RCC 7860 (cell line): ENCODE results near the gene ADGRB3.
"Not testable (repeated sequence)": the region's sequence is repeated elsewhere in the genome, so short reads cannot be mapped to it uniquely, and the experiment has no call there.

Source experiments
- DNase-seq: peaks from one replicate; pipeline ENCODE4 v3.0.0-alpha.2; 2015; ENCODE audit warnings: low spot score
- FAIRE-seq: peaks from 2 replicates; lab custom pipeline; 2012; peaks lifted over from hg19 to GRCh38; lab: Jason Lieb, UNC

The ADGRB3 gene

DNA sequence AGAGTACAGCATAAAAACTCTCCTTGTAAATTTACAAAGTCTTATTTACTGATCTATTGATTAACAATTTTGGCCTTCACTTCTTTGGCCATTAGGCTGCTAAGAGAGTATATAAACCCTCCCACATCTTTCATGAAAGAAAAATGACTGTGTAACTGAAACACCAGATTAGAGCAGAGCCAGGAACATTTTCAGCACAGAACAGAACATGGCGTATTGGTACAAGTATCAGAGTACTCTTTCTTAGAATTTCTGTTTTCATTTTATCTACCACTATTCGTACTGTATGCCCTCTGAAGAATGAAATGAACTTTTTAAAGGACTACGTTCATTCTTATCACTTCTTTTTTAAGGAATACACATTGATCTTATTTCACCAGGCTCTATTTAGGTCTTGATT is 550.2 kb downstream of the ADGRB3 start:
- DNase-seq (no peak), FAIRE-seq (no peak)

DNA sequence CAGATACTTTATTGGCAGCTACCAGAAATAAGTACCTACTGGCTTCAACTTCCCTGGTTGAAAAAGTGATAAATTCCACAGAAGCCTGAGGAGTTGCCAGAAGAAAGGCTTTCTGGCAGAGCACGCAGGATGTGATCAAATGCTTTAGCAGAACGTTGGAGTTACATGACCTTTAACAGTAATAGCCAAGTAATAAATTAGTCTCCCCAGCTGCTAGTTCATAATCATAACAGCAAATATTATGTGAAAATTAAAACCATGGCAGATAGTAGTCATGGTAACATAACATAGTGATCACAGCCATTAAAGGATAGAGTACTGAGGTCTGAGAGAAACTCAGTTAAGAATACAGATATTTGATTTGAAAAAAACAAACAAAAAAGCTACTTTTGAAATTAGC is 567.7 kb downstream of the ADGRB3 start:
- no peak for FAIRE-seq
- DNase-seq, result no peak

DNA sequence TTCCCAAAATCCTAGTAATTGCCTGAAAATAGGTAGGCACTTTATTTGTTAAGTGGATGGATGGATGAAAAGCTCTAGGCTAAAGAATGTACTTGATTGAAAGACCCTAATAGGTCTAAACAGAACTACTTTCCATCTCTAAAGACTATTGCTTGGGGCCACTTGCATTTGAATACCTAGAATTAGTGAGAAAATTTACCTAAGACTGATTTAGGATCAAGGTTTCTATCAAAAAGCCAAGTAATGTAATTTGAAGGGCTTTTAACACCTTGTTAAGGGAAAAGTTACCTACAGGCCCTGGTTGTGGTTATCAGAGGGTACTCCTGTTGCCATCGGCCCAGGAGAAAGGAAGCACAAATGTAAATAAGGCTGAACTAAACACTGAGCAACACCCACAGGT is 581.0 kb downstream of the ADGRB3 start:
- no peak for DNase-seq
- no peak for FAIRE-seq

DNA sequence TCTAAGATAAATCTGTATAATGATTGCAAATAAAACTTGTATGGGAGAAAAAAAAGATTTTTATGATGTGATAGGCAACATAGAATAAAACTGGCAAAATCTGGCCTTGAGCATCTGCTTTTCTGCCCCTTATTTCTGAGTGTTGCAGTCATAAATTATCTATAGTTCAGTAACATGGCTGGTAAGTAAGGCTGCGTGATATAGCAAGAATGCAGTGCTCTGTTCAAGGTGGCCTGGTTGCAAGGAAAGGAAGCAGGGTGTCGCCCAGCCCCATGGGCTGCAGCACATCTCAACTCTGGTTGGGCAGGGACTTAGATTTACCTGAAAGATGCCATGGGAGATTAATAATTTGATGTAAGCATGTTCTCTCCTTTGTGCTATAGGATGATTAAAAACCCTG is 582.3 kb downstream of the ADGRB3 start:
- FAIRE-seq (no peak), DNase-seq (no peak)

DNA sequence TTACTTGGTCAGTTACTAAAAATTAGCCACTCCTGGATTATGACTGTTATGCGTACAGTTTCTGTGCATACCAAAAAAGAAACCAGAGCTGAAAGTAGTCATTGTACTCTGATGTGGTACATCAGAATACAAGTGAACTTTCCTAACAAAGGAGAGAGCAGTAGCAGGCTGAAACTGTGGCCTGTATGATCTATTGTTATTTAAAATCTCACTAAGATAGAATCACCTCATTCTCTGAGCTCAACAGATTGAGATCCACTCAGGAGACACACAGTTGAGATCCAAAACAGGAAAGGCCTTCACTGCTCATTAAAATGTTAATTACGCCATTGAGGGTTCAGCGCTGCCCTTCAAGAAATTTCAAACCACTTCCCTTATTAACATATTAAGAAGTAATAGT is 585.3 kb downstream of the ADGRB3 start:
- DNase-seq (no peak), FAIRE-seq (no peak)

DNA sequence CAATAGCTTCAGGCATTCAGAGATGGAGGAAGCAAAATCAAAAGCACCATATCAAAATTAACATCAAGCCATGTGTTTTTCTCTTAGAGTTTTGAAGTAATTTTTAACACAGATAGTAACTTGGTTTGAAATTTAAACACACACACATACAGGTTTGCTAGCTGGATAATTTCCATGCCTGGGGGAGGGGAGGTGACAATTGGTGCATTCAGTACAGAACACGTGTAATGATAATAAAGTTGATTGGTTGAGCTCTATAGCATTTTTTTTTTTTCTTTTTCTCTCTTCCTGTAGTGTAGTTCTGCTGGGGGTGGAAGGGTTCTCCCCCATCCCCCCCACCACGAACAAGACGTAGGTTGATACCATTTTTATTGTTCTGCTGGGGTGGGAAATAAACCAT is 596.9 kb downstream of the ADGRB3 start:
- no peak for FAIRE-seq
- no peak for DNase-seq

DNA sequence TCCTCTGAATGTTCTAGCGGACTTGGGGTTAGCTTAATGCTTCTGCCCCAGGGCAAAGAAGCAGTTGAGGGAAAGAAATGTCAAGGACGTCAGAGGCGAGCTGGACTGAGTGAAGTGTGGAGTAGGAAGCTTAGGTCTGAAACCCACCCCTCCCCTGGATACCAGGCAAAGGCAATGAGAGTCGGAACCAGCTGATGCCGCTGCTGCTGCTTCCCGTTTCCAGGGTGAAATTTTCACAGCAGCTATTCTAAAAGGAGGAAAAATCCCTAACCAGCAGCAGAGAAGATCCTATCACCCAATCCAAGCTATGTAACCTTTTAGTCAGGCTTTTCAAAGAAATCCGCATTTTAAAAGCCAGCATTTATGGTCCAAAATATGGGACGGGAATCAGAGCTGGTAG is 597.4 kb downstream of the ADGRB3 start:
- FAIRE-seq (no peak), DNase-seq (no peak)

DNA sequence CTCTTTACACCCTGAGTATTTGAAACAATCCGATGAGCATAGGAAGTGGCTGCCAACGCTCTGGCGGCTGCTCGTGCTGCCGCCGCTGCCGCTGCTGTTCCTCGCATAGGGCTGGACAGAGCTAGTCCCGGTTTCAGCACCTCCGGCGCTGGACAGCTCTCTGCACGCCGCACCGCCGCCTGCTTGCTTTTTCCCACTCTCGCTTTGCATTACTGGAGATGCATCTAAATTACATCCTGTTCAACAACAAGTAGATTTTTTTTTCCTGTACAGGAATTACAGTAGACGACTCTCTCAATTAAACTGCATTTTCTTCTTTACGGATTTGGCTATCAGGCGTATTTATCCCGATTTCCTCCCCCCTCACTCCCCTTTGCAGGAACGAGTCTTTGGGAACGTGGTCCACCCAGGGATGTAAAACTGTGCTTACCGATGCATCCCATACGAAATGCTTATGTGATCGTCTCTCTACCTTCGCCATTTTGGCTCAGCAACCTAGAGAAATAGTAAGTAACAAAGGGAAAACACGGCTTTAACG is 597.9 kb downstream of the ADGRB3 start:
- no peak for FAIRE-seq

DNA sequence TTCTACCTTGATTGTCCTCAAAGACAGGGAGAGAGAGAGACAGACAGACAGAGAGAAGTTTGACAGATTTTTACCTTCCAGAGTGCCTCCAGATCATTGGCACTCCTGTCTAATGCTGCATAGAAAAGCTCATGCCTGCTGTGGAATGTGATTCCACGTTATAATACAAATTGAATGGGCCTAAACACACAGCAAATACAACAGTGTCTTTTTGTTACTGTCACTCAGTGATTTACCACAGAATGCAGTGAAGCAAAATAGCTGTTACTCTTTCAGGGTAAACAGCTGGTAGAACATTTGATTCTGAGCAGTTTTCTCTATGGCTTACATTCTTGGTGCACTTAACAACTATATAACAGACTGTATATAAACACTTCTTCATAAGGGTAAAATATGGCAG is 603.0 kb downstream of the ADGRB3 start:
- FAIRE-seq, result no peak
- no peak for DNase-seq

More for the DNA sequence above, 597.9 kb downstream of the ADGRB3 start:
- DNase-seq, result peak; percentile 25

DNA sequence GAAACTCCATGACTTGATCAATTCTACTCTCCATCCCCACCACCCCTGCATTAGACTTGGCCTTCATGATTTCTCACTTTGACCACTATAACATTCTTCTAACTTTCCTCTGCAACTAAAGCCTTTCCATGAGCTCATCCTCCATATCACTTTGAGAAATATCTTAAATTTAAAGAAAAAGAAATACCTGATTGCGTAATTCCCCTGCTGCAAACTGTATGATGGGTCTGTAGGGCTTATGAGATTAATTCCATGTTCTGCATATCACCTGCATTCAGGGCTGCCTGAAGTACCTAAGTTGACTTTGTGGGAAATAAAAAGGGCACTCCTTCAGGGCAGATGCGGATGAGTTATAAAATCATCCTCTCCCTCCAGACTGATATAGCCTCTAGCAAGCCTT is 611.9 kb downstream of the ADGRB3 start:
- no peak for FAIRE-seq
- no peak for DNase-seq

DNA sequence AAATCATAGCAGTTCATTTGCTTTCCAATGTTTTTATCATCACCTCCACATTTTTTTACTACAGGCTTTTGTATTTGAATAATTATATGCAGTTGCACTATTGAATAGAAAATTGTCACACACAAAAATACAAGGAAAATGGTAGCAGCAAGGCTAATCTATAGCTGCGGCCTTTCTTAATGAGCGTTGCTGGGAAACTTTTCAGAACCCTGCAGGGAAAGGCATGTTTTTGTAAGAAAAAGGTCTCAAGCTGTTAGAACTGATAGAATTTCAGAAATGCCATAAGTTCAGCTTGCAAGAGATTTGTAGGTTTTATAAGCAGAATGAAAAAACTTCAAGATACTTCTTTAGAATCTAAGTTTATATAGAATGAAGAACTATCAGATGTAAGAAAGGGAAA is 625.9 kb downstream of the ADGRB3 start:
- no peak for DNase-seq
- FAIRE-seq, result no peak

DNA sequence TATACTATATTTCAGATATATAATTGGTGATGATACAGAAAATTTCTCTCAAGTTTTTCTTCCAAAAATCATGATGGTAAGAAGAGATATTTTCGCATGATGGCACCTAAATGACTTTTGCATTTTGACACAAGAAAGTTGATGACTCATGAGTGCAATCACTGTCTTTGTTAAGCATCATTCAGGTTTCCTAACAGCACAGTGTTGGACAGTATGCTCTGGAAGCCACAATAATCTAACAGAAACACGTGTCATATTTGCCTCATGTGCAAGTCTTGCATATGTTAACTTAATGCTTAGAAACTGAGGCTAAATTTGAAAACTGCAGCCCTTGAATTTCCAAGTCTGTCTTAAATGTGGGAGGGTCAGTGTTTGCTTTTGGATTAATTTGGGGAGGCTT is 628.2 kb downstream of the ADGRB3 start:
- FAIRE-seq (no peak), DNase-seq (no peak)

DNA sequence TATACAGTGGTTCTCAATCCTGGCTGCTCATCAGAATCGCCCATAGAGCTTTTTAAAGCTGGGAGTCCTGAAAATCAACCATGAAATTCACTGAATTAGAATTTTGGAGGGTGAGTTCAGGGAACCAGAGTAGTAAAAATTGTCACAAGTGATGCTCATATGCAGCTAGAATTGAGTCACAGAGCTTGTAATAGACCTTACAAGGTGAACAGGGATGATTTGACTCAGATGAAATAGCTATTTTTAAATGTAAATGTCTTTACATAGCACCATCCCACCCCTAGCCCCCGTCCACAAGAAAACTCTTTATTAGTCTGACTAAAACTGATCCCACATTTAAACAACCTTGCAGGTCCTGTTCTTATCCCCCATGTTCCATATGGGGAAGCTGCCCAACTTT is 630.0 kb downstream of the ADGRB3 start:
- no peak for FAIRE-seq
- DNase-seq, result no peak

DNA sequence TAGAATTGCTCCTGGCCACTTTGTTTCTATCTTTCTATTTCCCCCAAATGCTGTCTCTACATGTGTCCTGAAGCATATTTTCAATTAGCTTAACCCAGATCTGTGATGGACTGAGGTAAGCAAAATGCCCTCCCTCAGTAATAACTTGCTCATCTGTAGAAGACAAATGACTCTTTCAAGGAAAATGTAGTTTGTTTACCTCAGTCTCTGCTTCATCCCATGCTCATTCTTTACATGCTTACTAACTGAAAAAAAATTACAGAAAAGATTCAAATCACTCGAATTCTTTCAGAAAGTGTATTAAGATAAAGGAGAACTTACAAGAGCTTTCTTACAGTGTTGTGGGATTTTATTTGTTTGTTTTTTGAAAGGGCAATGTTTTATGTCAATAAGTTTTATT is 630.6 kb downstream of the ADGRB3 start:
- DNase-seq, result no peak
- FAIRE-seq, result no peak

DNA sequence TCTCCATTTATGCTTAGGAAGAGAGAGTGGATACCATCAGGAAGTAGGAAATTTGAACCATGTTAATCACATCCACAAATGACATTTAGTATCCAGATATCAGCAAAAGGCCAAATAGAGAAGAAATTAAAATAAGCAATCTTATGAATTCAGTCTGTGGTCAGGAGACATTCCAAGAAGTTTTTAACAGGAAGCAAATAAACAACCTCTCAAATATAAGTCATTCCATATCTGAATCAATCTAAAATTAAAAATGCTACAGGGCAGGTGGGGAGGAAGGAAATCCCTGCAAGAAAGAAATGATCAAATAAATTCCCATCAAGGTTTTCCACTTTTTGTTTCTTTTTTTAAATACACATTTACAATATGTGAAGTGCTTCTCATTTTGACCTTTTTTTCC is 641.1 kb downstream of the ADGRB3 start:
- no peak for FAIRE-seq

DNA sequence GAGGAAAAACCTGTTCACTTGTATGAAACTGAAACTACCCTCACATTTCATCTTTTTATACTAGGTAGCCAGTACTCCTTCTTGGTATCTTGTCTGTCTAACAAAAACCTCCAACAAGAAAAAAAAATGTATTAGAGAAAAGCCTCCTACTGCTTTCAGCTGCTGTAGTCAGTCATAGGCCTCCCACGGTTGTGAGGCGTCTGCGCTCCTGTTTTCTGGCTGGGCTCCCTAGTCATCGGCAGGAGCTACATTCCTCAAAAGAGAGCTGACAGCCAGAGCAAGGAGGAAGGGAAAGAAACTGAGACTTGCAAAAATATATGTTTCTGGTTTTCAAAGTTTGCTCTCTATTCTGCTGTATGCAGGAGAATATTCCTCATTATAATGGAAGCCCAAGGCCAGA is 644.7 kb downstream of the ADGRB3 start:
- no peak for DNase-seq
- no peak for FAIRE-seq

More for the DNA sequence above, 641.1 kb downstream of the ADGRB3 start:
- DNase-seq, result no peak

DNA sequence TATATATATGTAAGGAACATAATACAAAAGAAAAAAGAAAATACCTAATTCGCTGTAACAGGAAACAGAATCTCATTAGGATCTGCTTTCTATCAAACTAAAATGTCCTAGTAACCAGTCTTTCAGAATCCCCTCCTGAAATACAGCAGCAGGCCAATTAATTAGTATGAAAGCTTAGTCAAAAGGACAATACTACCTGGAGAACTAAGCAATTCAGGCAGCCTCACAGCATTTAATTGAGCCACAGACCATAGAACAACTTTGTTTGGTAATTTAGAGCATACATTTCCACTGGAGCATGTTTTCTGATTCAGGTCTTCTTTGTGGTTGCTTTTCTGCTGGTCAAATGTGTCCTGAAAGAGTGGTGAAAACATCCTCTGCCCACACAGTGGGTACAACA is 645.8 kb downstream of the ADGRB3 start:
- no peak for DNase-seq
- FAIRE-seq, result no peak

DNA sequence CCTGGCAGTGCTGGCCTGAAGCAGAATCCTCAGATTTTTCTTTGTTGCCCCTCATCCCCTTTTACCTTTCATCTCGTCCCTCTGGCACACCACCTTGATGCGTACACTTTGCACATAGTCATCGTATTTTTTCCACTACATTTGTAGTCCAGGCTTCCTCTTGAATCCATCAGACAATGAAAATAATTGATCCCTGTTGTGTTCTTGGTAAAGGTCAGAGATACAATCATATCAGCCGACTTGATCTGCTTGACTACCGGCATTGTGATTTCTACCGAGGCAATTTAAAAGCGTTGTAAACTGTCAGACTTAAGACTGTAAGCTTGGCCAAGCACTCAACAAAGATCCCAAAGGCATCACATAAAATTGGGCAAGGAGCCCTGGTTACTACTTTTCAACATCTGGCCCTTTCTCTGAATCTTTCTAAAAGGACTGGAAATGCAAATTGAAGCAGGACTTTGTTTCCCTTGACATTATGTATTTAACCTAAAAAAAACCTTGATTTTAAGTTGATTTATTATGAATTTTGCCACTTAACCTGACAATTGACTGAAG is 649.2 kb downstream of the ADGRB3 start:
- no peak for FAIRE-seq

DNA sequence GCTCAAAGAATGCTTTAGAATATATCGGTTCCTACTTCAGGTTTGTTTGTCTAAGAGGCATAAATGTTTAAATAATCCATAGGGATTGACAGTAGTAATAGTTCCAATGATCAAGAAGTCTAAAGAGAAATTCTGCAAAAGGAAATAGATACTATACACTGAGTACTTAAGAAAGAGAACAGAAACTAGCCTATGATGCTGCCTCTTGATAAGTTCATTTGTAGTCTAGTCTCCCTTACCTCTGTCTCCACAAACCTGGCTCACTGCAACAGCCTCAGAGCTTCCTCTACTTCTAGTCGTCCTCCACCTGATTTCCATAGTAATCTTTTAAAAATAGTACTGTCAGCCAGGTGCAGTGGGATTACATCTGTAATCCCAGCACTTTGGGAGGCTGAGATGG is 650.0 kb downstream of the ADGRB3 start:
- DNase-seq (no peak), FAIRE-seq (no peak)

More for the DNA sequence above, 649.2 kb downstream of the ADGRB3 start:
- no peak for DNase-seq

DNA sequence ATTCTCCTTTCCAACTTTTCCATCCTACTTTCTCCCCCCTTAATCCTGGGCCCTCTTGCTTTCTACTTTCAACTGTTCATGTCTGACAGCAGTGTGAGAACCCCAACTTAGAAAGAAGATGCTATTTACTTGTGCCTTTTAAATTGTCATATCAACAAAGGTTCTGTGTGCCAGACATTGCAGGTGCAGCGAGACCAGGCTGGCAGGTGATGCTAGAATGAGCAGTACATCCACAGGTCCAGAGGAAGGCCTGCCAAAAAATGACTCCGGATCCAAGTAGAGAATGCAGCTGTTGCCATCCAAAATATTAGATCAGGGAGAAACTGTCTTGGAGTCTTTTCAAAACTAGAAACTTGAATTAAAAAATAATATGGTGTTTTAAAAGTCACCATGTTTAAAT is 651.2 kb downstream of the ADGRB3 start:
- DNase-seq (no peak), FAIRE-seq (no peak)

DNA sequence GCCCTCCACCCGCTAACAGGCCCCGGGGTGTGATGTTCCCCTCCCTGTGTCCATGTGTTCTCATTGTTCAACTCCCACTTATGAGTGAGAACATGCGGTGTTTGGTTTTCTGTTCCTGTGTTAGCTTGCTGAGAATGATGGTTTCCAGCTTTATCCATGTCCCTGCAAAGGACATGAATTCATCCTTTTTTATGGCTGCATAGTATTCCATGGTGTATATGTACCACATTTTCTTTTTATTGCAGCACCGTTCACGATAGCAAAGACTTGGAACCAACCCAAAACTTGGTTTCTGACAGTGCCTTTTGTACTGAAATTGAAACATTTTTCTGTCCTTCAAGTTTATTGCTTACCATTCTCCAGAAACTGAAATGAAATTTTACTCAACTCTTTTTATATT is 653.1 kb downstream of the ADGRB3 start:
- FAIRE-seq, DNase-seq: not testable (repeated sequence)

DNA sequence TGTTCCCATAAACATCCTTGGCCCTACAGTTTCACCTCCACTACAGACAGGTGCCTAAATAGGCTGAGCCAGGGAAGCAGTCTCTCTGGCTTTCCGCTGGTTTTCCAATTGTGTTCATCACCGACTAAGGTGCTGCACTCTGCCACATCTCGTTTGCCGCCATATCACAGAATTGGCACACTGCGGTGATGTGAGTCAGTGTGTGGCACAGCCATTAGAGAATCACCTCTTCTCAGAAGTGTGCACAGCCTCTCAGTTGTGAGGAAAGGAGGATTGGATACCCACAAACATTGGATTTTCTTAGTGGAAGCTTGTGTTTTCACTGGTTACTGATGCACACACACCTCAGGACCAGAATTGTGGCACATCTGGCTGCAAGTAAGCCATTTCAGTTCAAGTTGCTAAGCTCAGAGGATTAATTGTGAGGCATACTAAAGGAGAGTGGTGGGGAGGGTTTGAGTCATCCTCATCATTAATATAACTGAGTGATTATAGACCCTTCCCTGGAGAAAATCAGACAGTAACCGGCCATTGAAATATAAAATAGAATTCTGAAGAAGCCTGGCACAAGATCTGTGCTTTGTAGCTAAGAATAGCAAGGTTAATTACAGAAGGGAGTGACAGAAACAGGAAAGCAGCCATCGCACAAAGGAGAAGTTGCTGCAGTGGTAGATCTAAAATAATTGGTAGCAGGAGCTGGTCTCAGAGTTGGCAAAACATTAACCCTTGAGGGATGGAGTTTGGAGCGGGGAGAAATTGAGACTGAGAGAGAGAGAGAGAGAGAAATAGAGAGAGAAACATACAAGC is 654.8 kb downstream of the ADGRB3 start:
- DNase-seq, result no peak
- FAIRE-seq, result no peak
